ENCODE data around the gene ITIH5.

DNA sequence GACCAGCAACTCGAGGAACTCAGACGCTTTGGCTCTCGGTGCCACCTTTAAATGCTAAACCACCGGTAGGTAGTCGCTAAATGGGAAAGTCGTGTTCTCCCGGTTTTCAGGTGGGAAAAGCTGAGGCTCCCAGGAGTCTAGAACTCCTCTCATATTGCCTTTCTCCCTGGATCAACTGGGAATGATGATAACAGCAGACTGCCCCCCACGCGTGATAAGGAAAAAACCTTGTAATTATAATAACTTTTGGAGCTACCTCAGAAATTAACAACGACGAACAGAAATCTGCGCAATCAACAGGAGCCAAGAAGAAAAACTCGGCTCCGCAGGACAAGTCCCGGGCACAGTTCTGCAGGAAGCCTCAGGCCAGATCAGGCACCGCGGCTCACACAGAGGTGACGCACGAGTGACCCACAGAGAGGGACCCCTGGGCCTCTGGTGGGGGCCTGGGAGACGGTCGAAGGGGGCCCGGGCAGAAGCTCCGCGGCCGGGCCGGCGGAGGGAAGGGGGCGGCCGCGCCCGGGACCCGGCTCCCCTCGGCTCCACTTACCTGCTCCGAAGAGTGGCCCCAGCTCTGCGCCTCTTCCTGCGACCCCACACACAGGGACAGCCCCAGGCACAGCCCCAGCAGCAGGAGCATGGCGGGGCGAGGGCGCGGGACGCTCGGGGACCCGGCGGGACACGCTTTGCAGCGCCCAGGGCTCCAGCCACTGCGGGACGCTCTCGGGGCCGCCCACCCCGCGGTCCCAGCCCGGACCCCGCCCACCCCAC lies at the start of gene ITIH5:
- TF ChIP-seq, protein P1, sequence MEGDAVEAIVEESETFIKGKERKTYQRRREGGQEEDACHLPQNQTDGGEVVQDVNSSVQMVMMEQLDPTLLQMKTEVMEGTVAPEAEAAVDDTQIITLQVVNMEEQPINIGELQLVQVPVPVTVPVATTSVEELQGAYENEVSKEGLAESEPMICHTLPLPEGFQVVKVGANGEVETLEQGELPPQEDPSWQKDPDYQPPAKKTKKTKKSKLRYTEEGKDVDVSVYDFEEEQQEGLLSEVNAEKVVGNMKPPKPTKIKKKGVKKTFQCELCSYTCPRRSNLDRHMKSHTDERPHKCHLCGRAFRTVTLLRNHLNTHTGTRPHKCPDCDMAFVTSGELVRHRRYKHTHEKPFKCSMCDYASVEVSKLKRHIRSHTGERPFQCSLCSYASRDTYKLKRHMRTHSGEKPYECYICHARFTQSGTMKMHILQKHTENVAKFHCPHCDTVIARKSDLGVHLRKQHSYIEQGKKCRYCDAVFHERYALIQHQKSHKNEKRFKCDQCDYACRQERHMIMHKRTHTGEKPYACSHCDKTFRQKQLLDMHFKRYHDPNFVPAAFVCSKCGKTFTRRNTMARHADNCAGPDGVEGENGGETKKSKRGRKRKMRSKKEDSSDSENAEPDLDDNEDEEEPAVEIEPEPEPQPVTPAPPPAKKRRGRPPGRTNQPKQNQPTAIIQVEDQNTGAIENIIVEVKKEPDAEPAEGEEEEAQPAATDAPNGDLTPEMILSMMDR (IDR thresholded peaks at IDR 0.05): no peak
- TF ChIP-seq POLR2A (IDR thresholded peaks at IDR 0.05): no peak
